WTC11 (cell line): ENCODE results near the gene ABCG1.

Source experiments
- ATF3 ChIP-seq: sonication (generic); formaldehyde crosslinking; conservative IDR thresholded peaks from 2 replicates; pipeline ENCODE4 v1.8.1; 2022; ENCODE audit warnings: mild to moderate bottlenecking, missing genetic modification reagents
- CTCF ChIP-seq: fragments of 200-600 bp; IDR thresholded peaks from 2 replicates; pipeline ENCODE4 v1.8.0; 2022; ENCODE audit warnings: antibody characterized with exemption
- IRF1 ChIP-seq: sonication (generic); formaldehyde crosslinking; IDR thresholded peaks from 2 replicates; pipeline ENCODE4 v1.8.0; 2023; ENCODE audit warnings: missing genetic modification reagents
- MAX ChIP-seq: sonication (generic); formaldehyde crosslinking; IDR thresholded peaks from 2 replicates; pipeline ENCODE4 v1.8.0; 2022; ENCODE audit warnings: mild to moderate bottlenecking, missing genetic modification reagents
- MYBL2 ChIP-seq: sonication (generic); formaldehyde crosslinking; IDR thresholded peaks from 2 replicates; pipeline ENCODE4 v1.8.1; 2023; ENCODE audit warnings: mild to moderate bottlenecking, moderate library complexity, missing genetic modification reagents
- NR1H2 ChIP-seq: sonication (generic); formaldehyde crosslinking; IDR thresholded peaks from 2 replicates; pipeline ENCODE4 v1.9.0; 2021; ENCODE audit warnings: mild to moderate bottlenecking, moderate library complexity, missing genetic modification reagents
- NR2C2 ChIP-seq: sonication (generic); formaldehyde crosslinking; IDR thresholded peaks from 2 replicates; pipeline ENCODE4 v1.8.0; 2022; ENCODE audit warnings: mild to moderate bottlenecking, missing genetic modification reagents
- USF2 ChIP-seq: sonication (generic); formaldehyde crosslinking; IDR thresholded peaks from 2 replicates; pipeline ENCODE4 v1.8.1; 2023; ENCODE audit warnings: mild to moderate bottlenecking, missing genetic modification reagents, moderate library complexity

- TF ChIP-seq CTCF (no peak), NR1H2 (no peak), MYBL2 (CRISPR knock-in tag) (no peak), IRF1 (CRISPR knock-in tag) (no peak), MAX (CRISPR knock-in tag) (no peak), USF2 (no peak), NR2C2 (CRISPR knock-in tag) (no peak), ATF3 (CRISPR knock-in tag) (no peak)
Observed at GRCh38 chr21:42251654-42252324, 32.8 kb downstream of the ABCG1 start.
